A549 treated with CpdA at 1 μM for 4 hours (cell line): ENCODE results near the gene TRMT10B. TPM values are rescaled to one million over a fixed set of nuclear protein-coding genes. Genes with fewer than 3 reads are reported as not detected.

Source experiments
- total RNA-seq: library from RNA; stranded (reverse); fragments of 200-300 nt; extraction: Qiagen RNA extraction; gene quantifications from 5 replicates; pipeline ENCODE4 v1.2.3, GENCODE V29; 2022; ENCODE audit warnings: low read depth

Gene TRMT10B, protein sequence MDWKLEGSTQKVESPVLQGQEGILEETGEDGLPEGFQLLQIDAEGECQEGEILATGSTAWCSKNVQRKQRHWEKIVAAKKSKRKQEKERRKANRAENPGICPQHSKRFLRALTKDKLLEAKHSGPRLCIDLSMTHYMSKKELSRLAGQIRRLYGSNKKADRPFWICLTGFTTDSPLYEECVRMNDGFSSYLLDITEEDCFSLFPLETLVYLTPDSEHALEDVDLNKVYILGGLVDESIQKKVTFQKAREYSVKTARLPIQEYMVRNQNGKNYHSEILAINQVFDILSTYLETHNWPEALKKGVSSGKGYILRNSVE
- 5.6 to 7.1 TPM (median 6.1 TPM) in 5 replicates for total RNA-seq

DNA sequence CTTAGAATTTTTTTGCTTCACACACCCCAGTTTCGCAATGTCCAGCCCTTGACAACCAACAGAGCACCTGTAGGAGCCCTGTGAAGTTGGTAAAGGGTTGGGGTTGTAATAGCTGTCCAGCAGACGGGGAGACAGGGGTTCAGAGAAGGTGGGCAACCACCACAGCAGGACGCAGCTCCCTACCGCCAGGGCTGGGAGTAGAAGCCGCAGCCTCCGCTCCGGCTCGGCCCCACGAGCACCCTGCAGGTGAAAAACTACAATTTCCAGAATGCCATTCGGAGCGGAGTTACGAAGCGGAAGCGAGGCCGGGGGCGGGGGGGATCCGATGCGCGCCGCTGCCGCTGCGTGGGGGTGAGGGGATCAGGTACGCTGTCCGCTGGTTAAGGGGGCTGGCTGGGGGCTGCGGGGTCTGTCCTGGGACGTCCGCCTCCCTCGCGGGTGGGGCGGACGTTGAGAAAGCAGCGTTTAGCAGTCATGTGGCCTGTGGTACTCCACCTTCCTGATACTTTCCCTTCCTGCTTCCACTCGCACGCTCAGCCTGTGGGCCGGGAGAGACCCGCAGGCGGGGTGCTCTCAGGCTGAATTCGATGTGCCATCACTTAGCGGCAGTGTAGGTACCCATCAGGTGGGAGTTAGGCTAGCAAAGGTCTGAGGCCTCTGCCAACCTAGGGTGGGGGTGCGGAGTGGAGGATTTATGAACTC lies at the start of gene TRMT10B:
TRMT10B (plus strand) TSS at position 317 of the 702 bp plus-strand sequence. CDS start 8,127 bp downstream, outside the sequence.

DNA sequence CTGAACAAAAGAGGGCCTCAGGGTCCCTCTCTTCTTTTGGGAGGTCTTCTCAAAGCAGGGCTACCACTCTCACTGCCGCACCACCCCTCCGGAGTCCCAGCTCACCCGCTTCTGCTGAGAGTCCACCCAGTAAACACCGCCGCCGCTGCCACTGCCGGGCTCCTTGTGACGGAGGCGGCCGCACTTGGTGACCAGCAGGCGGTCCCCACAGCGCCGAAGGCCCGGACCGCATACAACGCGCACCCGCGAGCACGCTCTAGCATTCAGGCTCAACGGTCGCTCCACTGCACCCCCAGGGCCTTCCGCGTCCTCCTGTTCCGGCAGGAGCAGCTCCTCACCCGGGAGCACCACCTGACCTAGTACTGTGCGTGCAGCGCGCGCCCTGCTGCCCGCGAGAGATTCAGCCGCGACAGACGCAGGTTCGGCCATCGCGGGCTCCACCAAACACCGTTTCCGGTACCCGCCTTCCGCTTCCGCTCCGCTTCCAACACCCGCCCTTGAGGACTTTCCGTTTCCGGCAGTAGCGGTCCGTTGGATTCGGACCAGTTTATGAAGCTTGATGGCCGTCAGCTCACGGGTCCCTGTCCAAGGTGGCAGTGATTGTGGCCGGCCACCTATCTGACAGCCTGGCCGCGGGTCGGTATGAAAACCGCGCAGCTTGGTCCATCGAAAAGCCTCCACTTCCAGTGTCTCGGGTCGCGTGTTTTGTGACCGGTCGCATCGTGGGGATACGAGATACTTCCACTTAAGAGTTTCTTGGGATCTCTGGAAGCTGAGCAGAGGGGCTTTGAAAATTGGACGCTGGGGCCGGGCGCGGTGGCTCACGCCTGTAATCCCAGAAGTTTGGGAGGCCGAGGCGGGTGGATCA lies 31.2 kb downstream of the TRMT10B start, which contains the start of gene EXOSC3:
EXOSC3 (minus strand) TSS at position 449 of the 868 bp plus-strand sequence; CDS start at position 429, 20 bp downstream.

DNA sequence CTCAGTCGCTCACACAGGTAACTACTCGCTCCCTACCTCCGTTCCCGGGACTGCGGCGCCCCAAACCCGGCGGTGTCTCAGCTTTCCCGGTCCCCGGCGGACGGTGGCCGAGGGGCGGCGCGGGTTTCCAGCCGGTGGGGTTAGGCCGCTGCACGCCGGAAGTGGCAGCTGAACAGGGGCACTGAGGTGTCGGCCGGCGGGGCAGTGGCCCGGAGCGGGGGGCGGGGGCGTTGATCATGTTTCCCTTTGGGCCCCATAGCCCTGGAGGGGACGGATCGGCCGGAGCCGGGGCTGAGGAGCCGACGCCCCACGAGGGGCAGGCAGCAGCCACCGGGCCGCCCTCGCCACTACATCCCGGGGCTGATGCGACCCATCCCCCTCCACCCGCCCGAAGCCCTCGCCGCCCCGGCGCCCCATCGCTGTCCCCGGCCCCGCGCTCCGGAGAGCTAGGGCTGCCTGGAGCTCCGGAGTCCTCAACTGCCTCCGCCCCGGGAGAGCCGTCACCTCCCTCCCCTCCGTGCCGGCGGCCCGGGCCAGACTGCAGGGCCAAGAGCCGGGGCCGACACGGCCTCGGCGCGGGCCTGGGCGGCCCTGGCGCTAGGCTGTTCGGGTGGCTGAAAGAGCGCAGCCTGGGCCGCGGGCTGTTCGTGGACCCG lies 47.2 kb downstream of the TRMT10B start, which contains the start of gene DCAF10:
DCAF10 (plus strand) TSS at position 167 of the 656 bp plus-strand sequence; CDS start at position 237, 70 bp downstream.

Other genes starting within 250 kb of the TRMT10B start
- gene FBXO10, start 177.4 kb upstream of the TRMT10B start, total RNA-seq = 5.8 to 7.8 TPM (median 7.3 TPM) in 5 replicates
- gene TOMM5, start 161.2 kb upstream of the TRMT10B start, total RNA-seq = 308 to 352 TPM (median 333 TPM) in 5 replicates
- gene FRMPD1, start 102.9 kb upstream of the TRMT10B start, total RNA-seq = 0.01 to 0.12 TPM (median 0.05 TPM) in 4 of 5 replicates, not detected in the other
- 73.8 to 95.9 TPM (median 91.4 TPM) in 5 replicates for gene EXOSC3, start 31.3 kb downstream of the TRMT10B start, total RNA-seq
- 9.6 to 16.3 TPM (median 12.1 TPM) in 5 replicates for gene DCAF10, start 47.0 kb downstream of the TRMT10B start, total RNA-seq
- 17.7 to 22.8 TPM (median 19.1 TPM) in 5 replicates for gene SLC25A51, start 150.3 kb downstream of the TRMT10B start, total RNA-seq